Stimulated activated naive B cell treated with anti-CD40 and anti-IgM and Interleukin-4, amounts not matched to agents 10 μg/mL and 1 μg/mL and 100 μg/mL, for 72 hours (primary cell): ENCODE measurements around the gene PTPN11.

Experiments used
- ATAC-seq, 2 donors: fragments of 150-1000 bp; cut with Tn5 transposase; replicated peaks; 2 replicates each; pipeline ENCODE4 v1.10.0; 2021; ENCODE audit warnings: moderate library complexity in 1 of 2
- DNase-seq: peaks from one replicate; pipeline ENCODE4 v3.0.0; 2021
- H3K27ac Mint-ChIP-seq: one replicate; pipeline ENCODE4 v1.8.0; 2022; ENCODE audit warnings: mild to moderate bottlenecking, mixed read lengths
- H3K27me3 Mint-ChIP-seq, 2 donors: one replicate each; pipeline ENCODE4 v1.8.0; 2022; ENCODE audit warnings: mixed read lengths in 2 of 2
- H3K36me3 Mint-ChIP-seq, 2 donors: one replicate each; pipeline ENCODE4 v1.8.0; 2022; ENCODE audit warnings: mixed read lengths in 2 of 2, mild to moderate bottlenecking in 1 of 2
- H3K4me1 Mint-ChIP-seq, 2 donors: one replicate each; pipeline ENCODE4 v1.8.0; 2022; ENCODE audit warnings: mixed read lengths in 2 of 2, mild to moderate bottlenecking in 1 of 2
- H3K4me3 Mint-ChIP-seq, 2 donors: one replicate each; pipeline ENCODE4 v1.8.0; 2022; ENCODE audit warnings: mild to moderate bottlenecking in 2 of 2, mixed read lengths in 2 of 2, moderate library complexity in 1 of 2
- H3K9me3 Mint-ChIP-seq, 2 donors: one replicate each; pipeline ENCODE4 v1.8.0; 2022; ENCODE audit warnings: mixed read lengths in 2 of 2, mild to moderate bottlenecking in 1 of 2

The PTPN11 gene

GRCh38 chr12:112524269-112524668, 105.5 kb downstream of the PTPN11 start:
- Mint-ChIP-seq H3K4me3 (no peak overlapping the region), H3K9me3 (peaks cover 0 to 7% of the 10 kb centered on the region in 2 donors), H3K36me3 (no peaks in the 10 kb centered on the region), H3K4me1 (no peaks in the 10 kb centered on the region), H3K27me3 (no peaks in the 10 kb centered on the region), H3K27ac (no peak overlapping the region)
- DNase-seq (no peak), ATAC-seq (no peak)

GRCh38 chr12:112524676-112525425, 106.1 kb downstream of the PTPN11 start:
- no peak for DNase-seq
- Mint-ChIP-seq H3K36me3 (no peaks in the 10 kb centered on the region), H3K27me3 (no peaks in the 10 kb centered on the region), H3K9me3 (peaks cover 0 to 7% of the 10 kb centered on the region in 2 donors), H3K4me1 (no peaks in the 10 kb centered on the region), H3K27ac (no peak overlapping the region), H3K4me3 (no peak overlapping the region)
- ATAC-seq, result no peak

- Mint-ChIP-seq H3K4me3 (no peak overlapping the region), H3K36me3 (no peaks in the 10 kb centered on the region), H3K4me1 (no peaks in the 10 kb centered on the region), H3K9me3 (peaks cover 0 to 7% of the 10 kb centered on the region in 2 donors), H3K27me3 (no peaks in the 10 kb centered on the region), H3K27ac (no peak overlapping the region)
- DNase-seq (no peak), ATAC-seq (no peak)
These were observed 106.7 kb downstream of the PTPN11 start for GRCh38 chr12:112525426-112525809.

GRCh38 chr12:112527082-112527481, 108.3 kb downstream of the PTPN11 start:
- no peak overlapping the region for H3K4me3 Mint-ChIP-seq
- H3K9me3 Mint-ChIP-seq, result peaks cover 0 to 7% of the 10 kb centered on the region in 2 donors
- no peaks in the 10 kb centered on the region for H3K36me3 Mint-ChIP-seq
- no peaks in the 10 kb centered on the region for H3K4me1 Mint-ChIP-seq
- no peak for ATAC-seq
- H3K27ac Mint-ChIP-seq, result no peak overlapping the region
- no peak for DNase-seq
- peaks cover 0 to 4% of the 10 kb centered on the region in 2 donors for H3K27me3 Mint-ChIP-seq

GRCh38 chr12:112527501-112527900, 108.8 kb downstream of the PTPN11 start:
- peaks cover 0 to 4% of the 10 kb centered on the region in 2 donors for H3K27me3 Mint-ChIP-seq
- ATAC-seq (no peak), DNase-seq (no peak)
- peaks cover 0 to 7% of the 10 kb centered on the region in 2 donors for H3K9me3 Mint-ChIP-seq
- no peaks in the 10 kb centered on the region for H3K4me1 Mint-ChIP-seq
- H3K27ac Mint-ChIP-seq, result peak overlapping the region; percentile 60
- H3K36me3 Mint-ChIP-seq, result no peaks in the 10 kb centered on the region
- no peak overlapping the region for H3K4me3 Mint-ChIP-seq

GRCh38 chr12:112528521-112528920, 109.8 kb downstream of the PTPN11 start:
- peaks cover 0 to 4% of the 10 kb centered on the region in 2 donors for H3K27me3 Mint-ChIP-seq
- H3K4me3 Mint-ChIP-seq, result no peak overlapping the region
- ATAC-seq (no peak), DNase-seq (no peak)
- no peaks in the 10 kb centered on the region for H3K36me3 Mint-ChIP-seq
- H3K9me3 Mint-ChIP-seq, result peaks cover 0 to 7% of the 10 kb centered on the region in 2 donors
- no peaks in the 10 kb centered on the region for H3K4me1 Mint-ChIP-seq
- H3K27ac Mint-ChIP-seq, result no peak overlapping the region

- ATAC-seq (no peak), DNase-seq (no peak)
- Mint-ChIP-seq H3K4me3 (no peak overlapping the region), H3K27ac (no peak overlapping the region), H3K4me1 (no peaks in the 10 kb centered on the region), H3K9me3 (peaks cover 0 to 4% of the 10 kb centered on the region in 2 donors), H3K36me3 (no peaks in the 10 kb centered on the region), H3K27me3 (peaks cover 7 to 13% of the 10 kb centered on the region in 2 donors)
These were observed 112.2 kb downstream of the PTPN11 start for GRCh38 chr12:112530941-112531340.

GRCh38 chr12:112532106-112532505, 113.4 kb downstream of the PTPN11 start:
- H3K4me3 Mint-ChIP-seq, result no peak overlapping the region
- no peak overlapping the region for H3K27ac Mint-ChIP-seq
- ATAC-seq (no peak), DNase-seq (no peak)
- H3K36me3 Mint-ChIP-seq, result no peaks in the 10 kb centered on the region
- H3K9me3 Mint-ChIP-seq, result peaks cover 0 to 3% of the 10 kb centered on the region in 2 donors
- H3K27me3 Mint-ChIP-seq, result peaks cover 7 to 13% of the 10 kb centered on the region in 2 donors
- no peaks in the 10 kb centered on the region for H3K4me1 Mint-ChIP-seq

GRCh38 chr12:112533528-112533927, 114.8 kb downstream of the PTPN11 start:
- H3K4me3 Mint-ChIP-seq, result no peak overlapping the region
- DNase-seq (no peak), ATAC-seq (no peak)
- no peaks in the 10 kb centered on the region for H3K4me1 Mint-ChIP-seq
- H3K36me3 Mint-ChIP-seq, result no peaks in the 10 kb centered on the region
- H3K9me3 Mint-ChIP-seq, result no peaks in the 10 kb centered on the region
- H3K27ac Mint-ChIP-seq, result no peak overlapping the region
- H3K27me3 Mint-ChIP-seq, result peaks cover 11 to 19% of the 10 kb centered on the region in 2 donors

GRCh38 chr12:112535017-112535416, 116.3 kb downstream of the PTPN11 start:
- Mint-ChIP-seq H3K4me3 (no peak overlapping the region), H3K27ac (no peak overlapping the region), H3K9me3 (no peaks in the 10 kb centered on the region), H3K36me3 (no peaks in the 10 kb centered on the region), H3K4me1 (no peaks in the 10 kb centered on the region), H3K27me3 (peaks cover 16 to 19% of the 10 kb centered on the region in 2 donors)
- DNase-seq (no peak), ATAC-seq (no peak)

- Mint-ChIP-seq H3K4me3 (no peak overlapping the region), H3K27ac (no peak overlapping the region), H3K27me3 (peaks cover 16 to 19% of the 10 kb centered on the region in 2 donors), H3K4me1 (no peaks in the 10 kb centered on the region), H3K36me3 (no peaks in the 10 kb centered on the region), H3K9me3 (no peaks in the 10 kb centered on the region)
- ATAC-seq, result no peak
- no peak for DNase-seq
These were observed 117.1 kb downstream of the PTPN11 start for GRCh38 chr12:112535637-112536366.

GRCh38 chr12:112536367-112536730, 117.6 kb downstream of the PTPN11 start:
- H3K4me1 Mint-ChIP-seq, result no peaks in the 10 kb centered on the region
- no peak overlapping the region for H3K4me3 Mint-ChIP-seq
- DNase-seq (no peak), ATAC-seq (no peak)
- H3K36me3 Mint-ChIP-seq, result no peaks in the 10 kb centered on the region
- no peaks in the 10 kb centered on the region for H3K9me3 Mint-ChIP-seq
- peaks cover 17 to 19% of the 10 kb centered on the region in 2 donors for H3K27me3 Mint-ChIP-seq
- no peak overlapping the region for H3K27ac Mint-ChIP-seq

- H3K4me1 Mint-ChIP-seq, result no peaks in the 10 kb centered on the region
- no peaks in the 10 kb centered on the region for H3K36me3 Mint-ChIP-seq
- H3K4me3 Mint-ChIP-seq, result no peak overlapping the region
- no peaks in the 10 kb centered on the region for H3K9me3 Mint-ChIP-seq
- H3K27ac Mint-ChIP-seq, result no peak overlapping the region
- peaks cover 20% of the 10 kb centered on the region in 2 donors for H3K27me3 Mint-ChIP-seq
- no peak for ATAC-seq
- no peak for DNase-seq
These were observed 119.1 kb downstream of the PTPN11 start for GRCh38 chr12:112537710-112538396.

- Mint-ChIP-seq H3K27me3 (peaks cover 24 to 27% of the 10 kb centered on the region in 2 donors), H3K27ac (no peak overlapping the region), H3K4me1 (no peaks in the 10 kb centered on the region), H3K36me3 (no peaks in the 10 kb centered on the region), H3K9me3 (no peaks in the 10 kb centered on the region), H3K4me3 (no peak overlapping the region)
- DNase-seq, result no peak
- ATAC-seq, result no peak
These were observed 120.0 kb downstream of the PTPN11 start for GRCh38 chr12:112538740-112539139.
